Endothelial cell of umbilical vein (primary cell): Measurements from ENCODE around the gene KLHL1. TPM values are rescaled to one million over a fixed set of nuclear protein-coding genes. Genes with fewer than 3 reads are reported as not detected.

ENCODE experiments used
- BruUV-seq: library from RNA; stranded (reverse); fragments of 400-500 nt; replicated peaks from 2 replicates; lab custom pipeline; 2021; lab: Mats Ljungman, UMichigan
- CTCF ChIA-PET: fragments of 300-600, 350-600 bp; sonication (Branson Sonifier 250); formaldehyde crosslinking; loops from one replicate; lab custom pipeline; 2021; ENCODE audit warnings: antibody characterized with exemption, inconsistent platforms; lab: Charles Lee
- POLR2A ChIA-PET: fragments of 300-600, 350-600 bp; sonication (Branson Sonifier 250); formaldehyde crosslinking; loops from one replicate; lab custom pipeline; 2021; ENCODE audit warnings: antibody characterized with exemption, inconsistent platforms; lab: Charles Lee
- DNase-seq: peaks from one replicate; pipeline ENCODE4 v3.0.0-alpha.2; 2011; ENCODE audit warnings: low read depth, low spot score
- FAIRE-seq: peaks from 2 replicates; lab custom pipeline; 2011; peaks lifted over from hg19 to GRCh38; lab: Jason Lieb, UNC
- H2AFZ ChIP-seq: 2 replicates; pipeline ENCODE4 v1.6.0; 2012; ENCODE audit warnings: low read depth, low read length, control low read depth, inconsistent platforms
- H3K27ac ChIP-seq: 2 replicates; pipeline ENCODE4 v1.5.1; 2011; ENCODE audit warnings: low read depth, mild to moderate bottlenecking, control low read depth, low read length, moderate library complexity; ENCODE audit not compliant: insufficient read depth
- H3K27me3 ChIP-seq, 2 experiments: 2 replicates each; pipeline versions ENCODE4 v1.6.0 to v1.6.1; 2011; ENCODE audit warnings: low read length in 2 of 2, mixed read lengths in 1 of 2; ENCODE audit not compliant: control insufficient read depth in 2 of 2, insufficient read depth in 2 of 2
- H3K36me3 ChIP-seq, 2 experiments: 2 replicates in 1 of 2; 3 replicates in 1 of 2; pipeline ENCODE4 v1.5.1; 2011; ENCODE audit warnings: low read length in 2 of 2, mild to moderate bottlenecking in 1 of 2, moderate library complexity in 1 of 2; ENCODE audit not compliant: control insufficient read depth in 2 of 2, insufficient read depth in 2 of 2; ENCODE audit errors: extremely low read depth in 1 of 2
- H3K4me1 ChIP-seq: 3 replicates; pipeline ENCODE4 v1.5.1; 2011; ENCODE audit warnings: mild to moderate bottlenecking, low read length; ENCODE audit not compliant: control insufficient read depth, insufficient read depth; ENCODE audit errors: extremely low read depth
- H3K4me2 ChIP-seq: 2 replicates; pipeline ENCODE4 v1.6.1; 2011; ENCODE audit warnings: low read length, control low read depth, mixed read lengths; ENCODE audit not compliant: insufficient read depth
- H3K4me3 ChIP-seq, 3 experiments: fragments of 200-600 bp in 1 of 3; sonication (generic), shearing (Covaris generic) in 1 of 3; replicated peaks in 1 of 3; 2 replicates each; pipeline ENCODE4 v1.5.1; 2011 to 2016; ENCODE audit warnings: control low read depth in 3 of 3, low read length in 3 of 3, mild to moderate bottlenecking in 2 of 3, inconsistent platforms in 1 of 3, low read depth in 1 of 3, moderate library complexity in 1 of 3; ENCODE audit not compliant: insufficient read depth in 1 of 3
- H3K79me2 ChIP-seq: 2 replicates; pipeline ENCODE4 v1.6.0; 2012; ENCODE audit warnings: low read length, inconsistent platforms; ENCODE audit not compliant: control insufficient read depth, insufficient read depth
- H3K9ac ChIP-seq: replicated peaks from 2 replicates; pipeline ENCODE3; 2011; ENCODE audit warnings: low read length, control low read depth; ENCODE audit not compliant: insufficient read depth; ENCODE audit errors: extremely low read depth
- H3K9me1 ChIP-seq: replicated peaks from 3 replicates; pipeline ENCODE4 v1.6.0; 2011; ENCODE audit warnings: mild to moderate bottlenecking, low read length; ENCODE audit not compliant: control insufficient read depth, insufficient read depth; ENCODE audit errors: extremely low read depth
- H3K9me3 ChIP-seq: replicated peaks from 2 replicates; pipeline ENCODE4 v1.5.1; 2012; ENCODE audit warnings: low read length, inconsistent platforms; ENCODE audit not compliant: control insufficient read depth, insufficient read depth
- H4K20me1 ChIP-seq: replicated peaks from 2 replicates; pipeline ENCODE3; 2011; ENCODE audit warnings: mild to moderate bottlenecking, low read length; ENCODE audit not compliant: control insufficient read depth, insufficient read depth; ENCODE audit errors: extremely low read depth
- CTCF ChIP-seq, 2 donors: IDR thresholded peaks; 1 replicate in 1 of 2; 2 replicates in 1 of 2; pipeline ENCODE4 v1.5.1; 2011; ENCODE audit warnings: low read length in 2 of 2, mild to moderate bottlenecking in 2 of 2, moderate library complexity in 2 of 2, control low read depth in 1 of 2, inconsistent platforms in 1 of 2, low read depth in 1 of 2; ENCODE audit not compliant: insufficient read depth in 1 of 2; ENCODE audit errors: extremely low read depth in 1 of 2
- EZH2 ChIP-seq: IDR thresholded peaks from 2 replicates; pipeline ENCODE4 v1.6.1; 2012; ENCODE audit warnings: borderline replicate concordance, low read depth, mild to moderate bottlenecking, moderate library complexity, low read length, inconsistent platforms; ENCODE audit not compliant: severe bottlenecking
- FOS ChIP-seq: IDR thresholded peaks from 2 replicates; pipeline ENCODE4 v1.6.1; 2011; ENCODE audit warnings: mild to moderate bottlenecking, low read length, moderate library complexity, borderline replicate concordance; ENCODE audit not compliant: insufficient read depth
- GATA2 ChIP-seq: IDR thresholded peaks from 2 replicates; pipeline ENCODE4 v1.7.0; 2011; ENCODE audit warnings: low read depth, mild to moderate bottlenecking, moderate library complexity, mixed read lengths, low read length; ENCODE audit not compliant: insufficient read length, insufficient read depth
- JUN ChIP-seq: IDR thresholded peaks from 2 replicates; pipeline ENCODE4 v1.6.1; 2011; ENCODE audit warnings: borderline replicate concordance, low read depth; ENCODE audit not compliant: insufficient read length, insufficient read depth
- MYC ChIP-seq: IDR thresholded peaks from one replicate; pipeline ENCODE4 v1.6.1; 2011; ENCODE audit warnings: mild to moderate bottlenecking, low read depth, low read length
- POLR2AphosphoS5 ChIP-seq: IDR thresholded peaks from 2 replicates; pipeline ENCODE4 v1.6.1; 2012; ENCODE audit warnings: low read depth, mild to moderate bottlenecking, control low read depth, low read length, moderate library complexity; ENCODE audit not compliant: insufficient read depth
- dilution Hi-C: fragments of 300-500 bp; cut with MboI; formaldehyde crosslinking; loops from one replicate; pipeline ENCODE4 v1.15.0; 2019; ENCODE audit warnings: low sequenced_read_pairs; ENCODE audit not compliant: extremely low pct_ligation_motif_present
- intact Hi-C: fragments of 100-400 bp; cut with micrococcal nuclease; formaldehyde crosslinking; loops from one replicate; pipeline ENCODE4 v1.10.0; 2022
- polyA plus RNA-seq, 4 experiments: library from polyadenylated mRNA; depleted of rRNA in 3 of 4; stranded (reverse) in 3 of 4; unstranded in 1 of 4; fragments of >200 nt; gene quantifications; 2 replicates each; pipeline versions ENCODE4 v1.2.1 to v1.2.3, GENCODE V29; 2011 to 2012; ENCODE audit warnings: missing spikeins in 1 of 4
- total RNA-seq: library from RNA; stranded (reverse); gene quantifications from 2 replicates; pipeline ENCODE4 v1.2.3, GENCODE V29; 2021
- TF ChIP-seq, protein P1 (sequence below): IDR thresholded peaks from 2 replicates; pipeline ENCODE4 v1.6.1; 2011; ENCODE audit not compliant: insufficient read depth, insufficient read length

KLHL1 gene
- total and polyA plus RNA-seq, 2 donors (not counting 3 experiments of a cell fraction or from before 2014, with no cell fraction given): not detected

DNA sequence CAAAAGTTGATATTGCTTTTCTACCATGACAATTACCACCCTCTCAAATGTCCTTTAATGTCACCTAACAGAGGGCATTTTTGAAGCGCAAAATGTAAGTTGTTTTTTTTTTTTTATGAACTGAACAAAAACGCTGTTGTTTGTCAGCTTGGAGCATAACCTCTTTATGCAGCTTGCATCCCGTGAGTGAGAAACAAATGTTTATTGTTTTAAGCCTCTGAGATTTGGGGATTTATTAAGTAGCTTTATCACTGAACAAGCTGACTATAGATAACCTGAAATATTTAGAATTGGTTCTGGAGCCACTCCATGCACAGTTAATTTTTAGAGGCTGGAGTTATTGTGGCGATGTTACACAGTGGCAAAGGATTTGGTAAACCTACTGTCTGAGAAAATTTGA lies 80.7 kb downstream of the KLHL1 start:
- H3K9ac ChIP-seq: no peak overlapping the region
- no peak for FAIRE-seq
- H2AFZ ChIP-seq: no peak overlapping the region
- dilution Hi-C loops: no loop called here
- H4K20me1 ChIP-seq: no peaks in the 10 kb centered on the region
- H3K79me2 ChIP-seq: no peaks in the 10 kb centered on the region
- H3K9me3 ChIP-seq: no peaks in the 10 kb centered on the region
- no peak overlapping the region for H3K4me2 ChIP-seq
- H3K9me1 ChIP-seq: no peaks in the 10 kb centered on the region
- H3K27ac ChIP-seq: no peak overlapping the region
- no peaks in the 10 kb centered on the region for H3K27me3 ChIP-seq
- no TSS peak for BruUV-seq
- no peaks in the 10 kb centered on the region for H3K4me1 ChIP-seq
- H3K36me3 ChIP-seq: no peaks in the 10 kb centered on the region
- H3K4me3 ChIP-seq: no peak overlapping the region
- no peak for DNase-seq
- intact Hi-C loops: no loop called here
- ChIA-PET POLR2A (no interaction called here), CTCF (no interaction called here)
- TF ChIP-seq FOS (no peak), POLR2AphosphoS5 (no peak), JUN (no peak), EZH2 (no peak), CTCF (IDR thresholded peaks at IDR 0.05; ENCODE audit: extremely low read depth in 1 of 2, insufficient read depth in 1 of 2, low read depth in 1 of 2, low read length in 2 of 2) (no peak), GATA2 (no peak), MYC (no peak)
- TF ChIP-seq, protein P1, sequence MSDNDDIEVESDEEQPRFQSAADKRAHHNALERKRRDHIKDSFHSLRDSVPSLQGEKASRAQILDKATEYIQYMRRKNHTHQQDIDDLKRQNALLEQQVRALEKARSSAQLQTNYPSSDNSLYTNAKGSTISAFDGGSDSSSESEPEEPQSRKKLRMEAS: no peak
